PC-9 (cell line): ENCODE results near the gene NTMT1. TPM values are rescaled to one million over a fixed set of nuclear protein-coding genes. Genes with fewer than 3 reads are reported as not detected.

Experiments
- Bru-seq: library from RNA; stranded (reverse); fragments of 400-500 nt; gene quantifications from one replicate; lab custom pipeline; 2021; lab: Mats Ljungman, UMichigan
- BruChase-seq, 2 experiments: library from RNA; stranded (reverse); fragments of 400-500 nt; gene quantifications; one replicate each; lab custom pipeline; 2021; lab: Mats Ljungman, UMichigan
- BruUV-seq: library from RNA; stranded (reverse); fragments of 400-500 nt; replicated peaks from 2 replicates; lab custom pipeline; 2021; lab: Mats Ljungman, UMichigan
- CTCF ChIA-PET: fragments of 300-600 bp; sonication (Branson Sonifier 250); formaldehyde crosslinking; loops from one replicate; lab custom pipeline; 2022; ENCODE audit warnings: antibody characterized with exemption; lab: Charles Lee
- POLR2A ChIA-PET: fragments of 300-600 bp; sonication (Branson Sonifier 250); formaldehyde crosslinking; loops from one replicate; lab custom pipeline; 2022; ENCODE audit warnings: antibody characterized with exemption; ENCODE audit not compliant: unreplicated experiment; lab: Charles Lee
- DNase-seq, 2 experiments: peaks; one replicate each; pipeline versions ENCODE4 v3.0.0 to v3.0.0-alpha.2; 2015 to 2022; ENCODE audit warnings: mixed read lengths in 1 of 2
- H2AFZ ChIP-seq: fragments of 200-600 bp; sonication (generic); 2 replicates; pipeline ENCODE4 v1.8.1; 2017; ENCODE audit warnings: antibody characterized with exemption
- H3F3A ChIP-seq: fragments of 200-600 bp; sonication (generic); 2 replicates; pipeline ENCODE4 v1.8.1; 2017; ENCODE audit warnings: antibody characterized with exemption, mild to moderate bottlenecking, low read depth; ENCODE audit not compliant: insufficient read depth
- H3K27ac ChIP-seq: fragments of 200-600 bp; sonication (generic); 2 replicates; pipeline ENCODE4 v1.6.1; 2016; ENCODE audit warnings: mixed run types
- H3K27me3 ChIP-seq: fragments of 200-600 bp; sonication (generic); 2 replicates; pipeline ENCODE4 v1.6.1; 2016; ENCODE audit warnings: low read depth, mixed run types; ENCODE audit not compliant: insufficient read depth
- H3K36me3 ChIP-seq: fragments of 200-600 bp; sonication (generic); 2 replicates; pipeline ENCODE4 v1.6.1; 2016; ENCODE audit warnings: low read depth, mixed run types
- H3K4me1 ChIP-seq: fragments of 200-600 bp; sonication (generic); replicated peaks from 2 replicates; pipeline ENCODE4 v1.6.1; 2016; ENCODE audit warnings: mixed run types; ENCODE audit not compliant: insufficient read depth
- H3K4me2 ChIP-seq: fragments of 200-600 bp; sonication (generic); 2 replicates; pipeline ENCODE4 v1.6.1; 2017; ENCODE audit warnings: mixed run types
- H3K4me3 ChIP-seq: fragments of 200-600 bp; sonication (generic); 2 replicates; pipeline ENCODE4 v1.6.1; 2016; ENCODE audit warnings: mixed run types
- H3K79me2 ChIP-seq: fragments of 200-600 bp; sonication (generic); 2 replicates; pipeline ENCODE4 v1.6.1; 2017; ENCODE audit warnings: low read depth, mixed run types
- H3K9me2 ChIP-seq: fragments of 200-600 bp; sonication (generic); 2 replicates; pipeline ENCODE4 v1.8.1; 2017; ENCODE audit warnings: mild to moderate bottlenecking; ENCODE audit not compliant: insufficient read depth
- H3K9me3 ChIP-seq: fragments of 200-600 bp; sonication (generic); 2 replicates; pipeline ENCODE4 v1.8.1; 2016; ENCODE audit warnings: low read depth; ENCODE audit not compliant: insufficient read depth
- H4K20me1 ChIP-seq: fragments of 200-600 bp; sonication (generic); 2 replicates; pipeline ENCODE4 v1.8.1; 2017; ENCODE audit not compliant: insufficient read depth
- CTCF ChIP-seq: fragments of 200-600 bp; sonication (generic); conservative IDR thresholded peaks from 2 replicates; pipeline ENCODE4 v1.6.1; 2017; ENCODE audit warnings: mixed run types, antibody characterized with exemption, mild to moderate bottlenecking, moderate library complexity
- EZH2 ChIP-seq: fragments of 200-600 bp; sonication (generic); IDR thresholded peaks from 2 replicates; pipeline ENCODE4 v1.8.0; 2017; ENCODE audit warnings: antibody characterized with exemption, low read depth
- intact Hi-C: fragments of 100-400 bp; cut with micrococcal nuclease; formaldehyde crosslinking; loops from one replicate; pipeline ENCODE4 v1.10.0; 2022; ENCODE audit not compliant: unreplicated experiment
- long read RNA-seq: library from polyadenylated mRNA; stranded (forward); transcript quantifications from one replicate; pipeline ENCODE4 v2.0.0, GENCODE V29; 2022
- total RNA-seq: library from RNA; stranded (reverse); gene quantifications from 2 replicates; pipeline ENCODE4 v1.2.3, GENCODE V29; 2021

Gene NTMT1
- total RNA-seq (52.5 and 53.1 TPM in 2 replicates), Bru-seq, nascent RNA (percentile 71 among the genes with signal in this experiment), BruChase-seq, experiment 1, labeled RNA remaining after a 2-hour chase (percentile 55 among the genes with signal in this experiment), BruChase-seq, experiment 2, labeled RNA remaining after a 6-hour chase (percentile 62 among the genes with signal in this experiment)
- long read RNA-seq, transcript NTMT1-203 (4 exons, 1,315 nt): major isoform, 45 of 105 reads
- long read RNA-seq, transcript NTMT1-202 (4 exons, 741 nt): minor isoform, 26 of 105 reads
- long read RNA-seq, partial matches to known transcripts: 5 of 105 reads
- long read RNA-seq, other reads (novel, unspliced or antisense): 17 of 105 reads

DNA sequence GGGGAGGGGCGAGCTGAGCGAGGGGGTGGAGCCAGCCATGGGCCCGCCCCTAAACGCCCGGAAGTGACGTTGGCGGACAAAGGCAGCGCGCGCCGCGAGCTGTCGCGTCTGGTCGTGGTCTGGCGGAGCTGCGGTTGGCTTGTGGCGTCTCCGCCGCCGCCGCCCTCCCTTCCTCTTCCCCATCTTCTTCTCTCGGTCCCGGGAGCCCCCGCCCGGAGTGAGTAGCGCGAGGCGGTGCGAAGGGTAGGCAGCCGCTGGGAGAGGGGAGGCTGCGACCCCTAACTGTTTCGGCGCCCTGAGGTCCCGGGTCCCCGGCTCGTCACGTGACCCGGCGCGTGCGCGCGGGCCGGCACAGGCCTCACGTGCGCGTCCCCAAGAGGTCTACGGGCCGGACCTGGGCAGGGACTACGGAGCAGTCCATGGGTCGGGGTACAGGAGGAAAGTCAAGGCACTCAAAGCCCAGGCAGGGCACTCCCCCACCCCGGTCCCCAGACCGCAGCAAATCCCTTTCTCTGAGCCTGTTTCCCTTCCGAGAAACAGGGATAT lies at the start of gene NTMT1:
TSS of gene NTMT1 (plus strand) at position 85 of the 546 bp plus-strand sequence. CDS start 6,541 bp downstream, outside the sequence.
- no peaks in the 10 kb centered on the region for H3K9me2 ChIP-seq
- H3K9me3 ChIP-seq: no peaks in the 10 kb centered on the region
- intact Hi-C loops: no loop called here
- peaks cover 32% of the 10 kb centered on the region for H3K4me1 ChIP-seq
- no TSS peak for BruUV-seq
- no peaks in the 10 kb centered on the region; the same call in 1 of the 2 replicates for H3K36me3 ChIP-seq
- H4K20me1 ChIP-seq: peaks cover 48% of the 10 kb centered on the region
- TF ChIP-seq CTCF (no peak), EZH2 (no peak)
- H3K79me2 ChIP-seq: peaks cover 52% of the 10 kb centered on the region
- peak within 1 kb of the TSS; percentile 85 for H2AFZ ChIP-seq
- H3K27ac ChIP-seq: peak within 1 kb of the TSS; percentile 33; the same call in 1 of the 2 replicates
- peak within 1 kb of the TSS; percentile 99 for H3K4me3 ChIP-seq
- ChIA-PET CTCF (interaction anchor here (0.6 to 2.2 kb wide), 6 partner anchors 113 to 736 kb away, joined by 3 to 9 read pairs (median 4); no protein-coding TSS in a partner anchor), POLR2A (interaction anchor here (0.5 to 1.0 kb wide), 5 partner anchors 151 to 1327 kb away, joined by 3 to 11 read pairs (median 6); no protein-coding TSS in a partner anchor)
- H3K4me2 ChIP-seq: peak within 1 kb of the TSS; percentile 85
- peak; percentile 53 to 85 for DNase-seq
- no peaks in the 10 kb centered on the region for H3K27me3 ChIP-seq
- H3F3A ChIP-seq: peaks cover 23% of the 10 kb centered on the region

GRCh38 chr9:129576546-129577543 lies 49.1 kb upstream of the NTMT1 start:
- Histone ChIP-seq H3K27ac (no peak overlapping the region), H3K9me2 (no peaks in the 10 kb centered on the region), H3K4me1 (peaks cover 10% of the 10 kb centered on the region), H2AFZ (no peak overlapping the region), H3F3A (no peaks in the 10 kb centered on the region; the same call in 1 of the 2 replicates), H4K20me1 (no peaks in the 10 kb centered on the region), H3K4me2 (no peak overlapping the region), H3K4me3 (no peak overlapping the region), H3K27me3 (no peaks in the 10 kb centered on the region), H3K36me3 (no peaks in the 10 kb centered on the region), H3K79me2 (no peaks in the 10 kb centered on the region), H3K9me3 (no peaks in the 10 kb centered on the region)
- no TSS peak for BruUV-seq
- TF ChIP-seq EZH2 (no peak), CTCF (no peak)
- intact Hi-C loops: no loop called here
- ChIA-PET CTCF (no interaction called here), POLR2A (no interaction called here)
- DNase-seq: no peak

DNA sequence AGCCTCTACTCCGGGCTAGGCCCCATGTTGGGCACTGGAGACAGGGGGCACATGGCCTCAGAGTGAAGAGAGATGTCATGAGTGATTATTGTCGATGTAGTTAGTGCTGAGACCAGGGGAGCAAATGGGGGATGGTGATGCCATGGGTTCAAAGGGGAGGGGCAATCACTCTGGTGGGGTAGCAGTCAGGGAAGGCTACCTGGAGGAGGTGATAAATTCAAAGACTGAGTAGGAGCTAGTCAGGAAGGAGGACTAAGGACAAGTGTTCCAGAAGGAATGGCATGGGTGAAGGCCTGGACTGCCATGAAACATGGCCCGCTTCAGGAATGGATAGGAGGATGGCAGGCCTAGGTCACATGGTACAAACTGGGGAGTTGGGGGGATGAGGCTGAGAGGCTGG lies 46.7 kb upstream of the NTMT1 start:
- Histone ChIP-seq H3K79me2 (no peaks in the 10 kb centered on the region), H3K4me1 (peaks cover 14% of the 10 kb centered on the region), H3K4me2 (no peak overlapping the region), H3F3A (no peaks in the 10 kb centered on the region; the same call in 1 of the 2 replicates), H3K27me3 (no peaks in the 10 kb centered on the region), H3K9me3 (no peaks in the 10 kb centered on the region), H4K20me1 (no peaks in the 10 kb centered on the region), H2AFZ (no peak overlapping the region), H3K36me3 (no peaks in the 10 kb centered on the region), H3K4me3 (no peak overlapping the region), H3K27ac (no peak overlapping the region), H3K9me2 (no peaks in the 10 kb centered on the region)
- TF ChIP-seq EZH2 (no peak), CTCF (no peak)
- intact Hi-C loops: no loop called here
- no TSS peak for BruUV-seq
- CTCF ChIA-PET: no interaction called here
- no peak for DNase-seq
- POLR2A ChIA-PET: no interaction called here
